Stimulated activated CD4-positive, alpha-beta T cell treated with anti-CD3 and anti-CD28 coated beads, Interleukin-1b, Interleukin-23, amount 100 ng/mL, for 1 hour (primary cell): ENCODE measurements around the gene NKD1.

Experiments used
- DNase-seq, 2 donors: peaks; one replicate each; pipeline ENCODE4 v3.0.0-alpha.2; 2020; ENCODE audit warnings: low read depth in 2 of 2

The NKD1 gene

DNA sequence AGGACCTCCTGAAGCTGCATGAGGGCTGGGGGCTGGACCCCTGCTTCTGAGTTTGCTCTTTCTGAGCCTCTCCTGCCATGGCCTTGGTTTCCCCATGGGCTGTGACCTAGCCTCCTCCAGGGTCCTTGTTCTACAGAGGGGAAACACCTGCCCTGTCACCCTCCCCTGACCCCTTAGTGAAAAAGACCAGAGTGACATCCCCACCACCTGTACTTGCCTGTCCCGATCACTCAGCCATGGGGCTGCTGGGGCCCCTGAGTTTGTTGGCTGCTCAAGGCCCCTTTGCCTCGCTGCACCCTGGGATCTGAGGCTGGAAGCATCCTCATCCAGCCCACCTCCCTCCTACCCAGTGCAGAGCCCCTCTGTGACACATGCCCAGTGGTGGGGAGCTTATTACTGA, 146.0 kb downstream of the NKD1 start:
- no peak for DNase-seq

DNA sequence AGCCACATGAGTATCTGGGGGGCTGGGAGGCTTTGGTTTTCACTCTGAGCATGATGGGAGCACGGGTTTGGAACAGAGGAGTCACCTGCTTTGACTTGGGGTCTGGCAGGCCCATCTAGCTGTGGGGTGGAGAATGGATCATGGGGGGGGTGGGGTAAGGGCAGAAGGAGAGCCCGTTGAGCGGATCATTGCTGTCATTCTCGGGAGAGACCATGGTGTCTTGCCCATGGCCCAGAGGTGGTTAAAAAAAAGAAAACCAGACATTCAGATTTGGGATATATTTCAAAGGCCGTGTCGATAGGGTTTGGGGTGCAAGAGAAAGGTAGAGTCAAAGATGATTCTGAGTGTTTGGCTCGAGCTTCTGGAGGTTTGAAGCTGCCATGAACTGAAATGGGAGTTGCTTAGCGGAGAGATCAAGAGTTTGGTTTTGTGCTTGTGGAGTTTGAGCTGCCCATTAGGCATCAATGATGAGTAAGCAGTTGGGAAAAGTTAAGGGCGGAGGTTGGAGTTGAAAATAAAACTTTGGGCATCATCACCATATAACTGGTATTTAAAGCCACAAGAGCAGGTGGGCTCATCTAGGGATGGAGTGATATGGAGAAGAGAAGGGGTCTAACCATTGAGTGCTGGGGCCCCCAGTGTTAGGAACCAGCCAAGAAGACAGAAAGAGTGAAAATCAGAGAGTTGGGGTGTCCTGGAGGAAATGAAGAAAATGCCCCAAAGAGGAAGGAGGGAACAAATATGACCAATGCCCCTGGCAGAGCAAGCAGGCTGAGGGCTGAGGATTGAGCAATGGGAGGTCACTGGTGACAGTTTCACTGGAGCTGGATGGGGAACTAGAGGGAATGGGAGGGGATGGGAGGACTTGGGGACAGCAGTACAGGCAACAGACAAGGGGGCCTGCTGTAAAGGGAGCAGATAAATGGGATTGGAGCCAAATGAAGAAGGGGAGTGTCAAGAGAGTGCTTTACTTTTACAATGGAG, 147.1 kb downstream of the NKD1 start:
- no peak for DNase-seq

DNA sequence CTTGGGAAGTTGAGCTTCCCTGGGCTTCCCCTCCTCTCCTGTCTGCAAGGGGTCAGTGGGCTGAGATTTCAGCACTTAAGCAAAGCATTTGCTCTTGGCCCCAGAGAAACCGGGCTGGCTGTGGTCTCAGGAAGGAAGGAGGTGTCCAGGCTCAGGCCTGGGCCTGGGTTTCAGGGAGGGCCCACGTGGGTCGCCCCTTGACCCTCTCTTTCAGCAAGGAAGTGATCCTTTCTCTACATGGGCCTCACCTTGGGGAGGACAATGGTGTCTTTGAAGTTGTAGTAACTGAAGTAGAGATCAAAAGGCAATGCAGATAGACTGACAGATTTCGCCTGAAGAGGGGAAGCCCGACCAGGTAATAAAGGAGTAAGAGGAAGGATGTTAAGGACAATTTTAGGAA, 147.9 kb downstream of the NKD1 start:
- no peak for DNase-seq

DNA sequence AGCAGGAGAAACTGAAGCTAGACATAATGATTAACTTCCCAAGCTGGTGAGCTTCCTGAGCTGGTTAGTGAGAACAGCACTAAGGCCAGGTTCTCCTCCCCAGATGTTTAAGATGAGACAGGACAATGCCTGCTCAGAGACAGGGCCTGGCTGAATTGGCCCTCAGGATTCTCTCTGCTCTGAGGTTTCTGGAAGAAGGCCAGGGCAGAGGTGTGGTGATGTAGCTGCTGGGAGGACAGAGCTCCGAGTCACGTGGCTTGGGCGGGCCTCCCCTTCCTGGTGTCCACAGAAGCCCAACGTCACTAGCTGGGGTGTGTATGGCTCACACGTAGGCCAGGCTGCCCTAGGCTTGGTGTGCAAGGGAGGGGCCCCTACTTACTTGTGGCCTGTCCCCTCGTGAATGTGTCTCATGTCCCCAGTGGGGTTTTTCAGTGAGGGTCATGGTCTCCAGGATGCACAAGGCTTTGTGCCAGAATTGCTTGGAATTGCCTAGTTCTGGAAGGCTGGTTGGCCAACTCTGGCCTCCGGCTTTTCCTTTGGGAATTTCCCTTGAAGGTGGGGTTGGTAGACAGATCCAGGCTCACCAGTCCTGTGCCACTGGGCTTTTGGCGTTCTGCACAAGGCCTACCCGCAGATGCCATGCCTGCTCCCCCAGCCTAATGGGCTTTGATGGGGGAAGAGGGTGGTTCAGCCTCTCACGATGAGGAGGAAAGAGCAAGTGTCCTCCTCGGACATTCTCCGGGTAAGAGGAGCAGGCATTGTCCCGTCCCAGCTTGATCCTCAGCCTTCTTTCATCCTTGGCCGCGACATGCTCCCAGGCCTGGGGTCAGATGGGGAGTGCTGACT, 148.6 kb downstream of the NKD1 start:
- no peak for DNase-seq

DNA sequence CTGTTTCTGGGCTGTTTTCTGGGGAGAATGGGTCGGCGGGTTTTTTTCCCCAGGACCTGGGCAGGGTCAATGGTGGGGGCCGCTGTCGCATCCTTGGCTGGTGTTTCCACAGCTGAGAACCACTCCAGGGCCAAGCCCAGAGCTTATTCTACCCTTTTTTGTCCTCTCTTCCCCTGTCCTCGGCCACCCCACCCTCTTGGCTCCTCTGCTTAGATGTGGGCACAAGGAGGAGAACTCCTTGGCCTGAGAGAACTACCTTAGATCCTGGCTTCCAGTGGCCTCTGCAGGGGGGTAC, 149.2 kb downstream of the NKD1 start:
- no peak for DNase-seq

DNA sequence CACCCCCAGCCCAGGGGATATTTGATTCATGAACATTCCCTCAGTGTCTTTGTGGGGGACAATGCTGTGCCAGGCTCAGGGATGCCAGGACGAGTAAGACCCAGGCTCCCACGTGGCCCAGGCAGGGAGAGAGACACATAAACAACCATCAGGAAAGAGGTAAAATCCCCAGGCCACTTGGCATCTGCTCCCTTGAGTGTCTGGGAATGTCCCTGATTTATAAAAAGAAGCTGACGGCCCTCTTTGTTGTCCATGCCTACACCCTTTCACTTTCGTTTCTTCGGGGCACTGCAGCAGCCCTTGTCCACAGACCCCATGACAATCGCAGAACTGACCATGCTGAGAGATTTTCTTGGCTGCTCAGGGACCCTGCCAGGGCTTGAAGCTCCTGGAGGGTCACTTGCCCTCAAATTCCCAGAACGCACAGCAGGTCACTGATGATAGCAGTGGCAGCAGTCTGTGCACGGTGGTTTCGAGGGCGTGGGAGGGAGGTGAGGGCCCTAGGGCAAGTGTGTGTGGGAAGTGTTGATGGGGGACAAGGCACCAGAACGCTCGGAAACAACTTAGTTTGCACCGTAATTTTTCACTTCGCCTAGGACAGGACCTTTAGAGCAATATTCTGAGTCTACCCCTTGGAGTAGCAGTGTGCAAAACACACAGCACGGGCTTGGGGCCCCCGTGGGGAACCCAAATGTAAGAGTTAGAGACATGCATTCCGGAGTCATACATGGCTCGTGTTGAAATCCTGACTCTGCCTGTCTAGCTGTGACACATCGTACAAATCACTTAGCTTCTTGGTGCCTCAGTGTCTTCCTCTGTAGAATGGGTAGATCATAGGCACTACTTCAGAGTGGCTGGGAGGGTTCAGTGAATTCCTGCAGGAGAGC, 149.9 kb downstream of the NKD1 start:
- no peak for DNase-seq
